NCI-H1694 treated with DMSO at 0.1 percent for 48 hours (cell line): ENCODE data around the gene EPN3.

ENCODE experiments used
- DNase-seq: peaks from one replicate; lab custom pipeline; 2025; lab: John Stamatoyannopoulos, UW

The EPN3 gene

GRCh38 chr17:50549969-50550368 is 17.4 kb downstream of the EPN3 start:
- no peak for DNase-seq

GRCh38 chr17:50550661-50551432 is 18.3 kb downstream of the EPN3 start:
- DNase-seq = peak; percentile 56

GRCh38 chr17:50551433-50551815 is 18.9 kb downstream of the EPN3 start:
- DNase-seq = no peak

- DNase-seq = no peak
Measured at GRCh38 chr17:50551884-50552283, 19.3 kb downstream of the EPN3 start.

GRCh38 chr17:50554201-50554600 is 21.7 kb downstream of the EPN3 start:
- no peak for DNase-seq

- DNase-seq = peak; percentile 20
Measured at GRCh38 chr17:50556803-50557202, 24.3 kb downstream of the EPN3 start.

GRCh38 chr17:50557630-50558029 is 25.1 kb downstream of the EPN3 start:
- peak; percentile 45 for DNase-seq

- peak; percentile 46 for DNase-seq
Measured at GRCh38 chr17:50558091-50558490, 25.6 kb downstream of the EPN3 start.

GRCh38 chr17:50558581-50558940 is 26.0 kb downstream of the EPN3 start:
- no peak for DNase-seq

- DNase-seq = no peak
Measured at GRCh38 chr17:50558941-50559614, 26.5 kb downstream of the EPN3 start.

GRCh38 chr17:50559674-50560184 is 27.2 kb downstream of the EPN3 start:
- peak; percentile 20 for DNase-seq

GRCh38 chr17:50560185-50560824 is 27.8 kb downstream of the EPN3 start, which contains the start of gene CACNA1G:
CACNA1G (plus strand) TSS chr17:50560715; CDS start chr17:50561460, 745 bp downstream.
- peak; percentile 71 for DNase-seq

GRCh38 chr17:50560931-50561745 is 28.6 kb downstream of the EPN3 start:
- DNase-seq = no peak

- no peak for DNase-seq
Measured at GRCh38 chr17:50561746-50562141, 29.2 kb downstream of the EPN3 start.

- no peak for DNase-seq
Measured at GRCh38 chr17:50562242-50563091, 29.9 kb downstream of the EPN3 start.

GRCh38 chr17:50563092-50563511 is 30.6 kb downstream of the EPN3 start:
- no peak for DNase-seq

- peak; percentile 69 for DNase-seq
Measured at GRCh38 chr17:50564916-50565315, 32.4 kb downstream of the EPN3 start.

- peak; percentile 80 for DNase-seq
Measured at GRCh38 chr17:50565402-50566350, 33.1 kb downstream of the EPN3 start.

GRCh38 chr17:50566886-50567285 is 34.4 kb downstream of the EPN3 start:
- no peak for DNase-seq

GRCh38 chr17:50568659-50569058 is 36.1 kb downstream of the EPN3 start:
- DNase-seq = no peak
